ENCODE results near the gene ZNF737. TPM values are rescaled to one million over a fixed set of nuclear protein-coding genes. Genes with fewer than 3 reads are reported as not detected.

The ZNF737 gene
- total and polyA plus RNA-seq, 2 of the 13 experiments (the other 11 are each of a cell fraction or from before 2014, with no cell fraction given): 2.0 to 5.0 TPM

DNA sequence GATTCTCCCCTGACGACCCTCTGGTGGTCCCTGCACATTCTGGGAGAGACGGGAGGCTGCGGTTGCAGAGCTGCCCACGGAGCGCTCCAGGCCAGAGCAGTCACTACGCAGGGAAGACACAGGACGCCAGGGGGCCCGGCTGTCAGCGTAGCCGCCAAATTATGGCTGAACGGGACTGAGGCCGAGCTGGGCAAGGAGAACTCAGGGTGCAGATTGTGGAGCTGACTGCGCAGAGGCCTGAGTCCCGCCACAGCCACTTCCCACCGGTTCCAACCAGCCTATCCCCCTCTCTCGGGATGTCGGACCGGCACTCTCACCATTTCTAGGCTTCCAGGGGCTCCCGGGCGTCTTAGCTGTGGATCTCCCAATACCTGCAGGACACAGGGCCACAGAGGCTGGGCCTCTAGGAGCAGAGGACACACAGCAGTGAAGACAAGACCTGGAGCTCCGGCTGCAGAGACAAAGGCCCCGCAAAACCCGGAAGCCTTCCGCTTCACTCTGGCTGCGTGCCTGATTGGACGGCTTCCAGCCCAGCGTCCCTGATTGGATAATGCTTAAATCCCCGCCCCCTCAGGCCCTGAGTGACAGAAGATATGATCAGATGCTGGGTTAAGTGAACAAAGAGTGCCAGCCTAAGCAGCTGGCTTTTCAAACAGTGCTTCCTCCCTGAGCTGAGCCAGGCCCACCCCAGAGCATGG is at the start of gene ZNF737 (continued):
- TF ChIP-seq ZNF101 (CRISPR knock-in tag; IDR thresholded peaks at IDR 0.05; ENCODE audit: borderline replicate concordance, low read depth): no peak
- TF ChIP-seq HNRNPLL (IDR thresholded peaks at IDR 0.05; ENCODE audit: low read depth, low read length, poor library complexity, severe bottlenecking): peak; percentile 74
- TF ChIP-seq HNF4A (CRISPR knock-in tag; IDR thresholded peaks at IDR 0.05): no peak
- TF ChIP-seq MEIS2 (CRISPR knock-in tag; IDR thresholded peaks at IDR 0.05): no peak
- TF ChIP-seq, protein P1, sequence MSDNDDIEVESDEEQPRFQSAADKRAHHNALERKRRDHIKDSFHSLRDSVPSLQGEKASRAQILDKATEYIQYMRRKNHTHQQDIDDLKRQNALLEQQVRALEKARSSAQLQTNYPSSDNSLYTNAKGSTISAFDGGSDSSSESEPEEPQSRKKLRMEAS (IDR thresholded peaks at IDR 0.05): no peak; the same call in 1 of the 2 replicates
- TF ChIP-seq, protein P2, sequence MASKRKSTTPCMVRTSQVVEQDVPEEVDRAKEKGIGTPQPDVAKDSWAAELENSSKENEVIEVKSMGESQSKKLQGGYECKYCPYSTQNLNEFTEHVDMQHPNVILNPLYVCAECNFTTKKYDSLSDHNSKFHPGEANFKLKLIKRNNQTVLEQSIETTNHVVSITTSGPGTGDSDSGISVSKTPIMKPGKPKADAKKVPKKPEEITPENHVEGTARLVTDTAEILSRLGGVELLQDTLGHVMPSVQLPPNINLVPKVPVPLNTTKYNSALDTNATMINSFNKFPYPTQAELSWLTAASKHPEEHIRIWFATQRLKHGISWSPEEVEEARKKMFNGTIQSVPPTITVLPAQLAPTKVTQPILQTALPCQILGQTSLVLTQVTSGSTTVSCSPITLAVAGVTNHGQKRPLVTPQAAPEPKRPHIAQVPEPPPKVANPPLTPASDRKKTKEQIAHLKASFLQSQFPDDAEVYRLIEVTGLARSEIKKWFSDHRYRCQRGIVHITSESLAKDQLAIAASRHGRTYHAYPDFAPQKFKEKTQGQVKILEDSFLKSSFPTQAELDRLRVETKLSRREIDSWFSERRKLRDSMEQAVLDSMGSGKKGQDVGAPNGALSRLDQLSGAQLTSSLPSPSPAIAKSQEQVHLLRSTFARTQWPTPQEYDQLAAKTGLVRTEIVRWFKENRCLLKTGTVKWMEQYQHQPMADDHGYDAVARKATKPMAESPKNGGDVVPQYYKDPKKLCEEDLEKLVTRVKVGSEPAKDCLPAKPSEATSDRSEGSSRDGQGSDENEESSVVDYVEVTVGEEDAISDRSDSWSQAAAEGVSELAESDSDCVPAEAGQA (IDR thresholded peaks at IDR 0.05; ENCODE audit: low read depth): no peak
- TF ChIP-seq, protein P2 (CRISPR knock-in tag; IDR thresholded peaks at IDR 0.05; ENCODE audit: borderline replicate concordance): no peak
- no peak for TF ChIP-seq ZNF576 (CRISPR knock-in tag; IDR thresholded peaks at IDR 0.05)
- TF ChIP-seq SP1 (IDR thresholded peaks at IDR 0.05): no peak
- no peak for TF ChIP-seq SP1 (CRISPR knock-in tag; IDR thresholded peaks at IDR 0.05)
- 0 out of 2 replicates have a peak, but pooled peaks have one; percentile 47 for TF ChIP-seq RFXAP (CRISPR knock-in tag; IDR thresholded peaks at IDR 0.05; ENCODE audit: borderline replicate concordance)
- TF ChIP-seq ZNF235 (CRISPR knock-in tag; IDR thresholded peaks at IDR 0.05; ENCODE audit: borderline replicate concordance): no peak
- no peak for TF ChIP-seq BCL6 (CRISPR knock-in tag; IDR thresholded peaks at IDR 0.05)
- no peak for TF ChIP-seq ZNF441 (CRISPR knock-in tag; IDR thresholded peaks at IDR 0.05; ENCODE audit: borderline replicate concordance)
- TF ChIP-seq MAFG (CRISPR knock-in tag; IDR thresholded peaks at IDR 0.05): no peak
- TF ChIP-seq ARNT (IDR thresholded peaks at IDR 0.05): no peak
- TF ChIP-seq FOXK1 (CRISPR knock-in tag; IDR thresholded peaks at IDR 0.05; ENCODE audit: borderline replicate concordance, low read depth): peak; percentile 8; the same call in 1 of the 2 replicates
- no peak for TF ChIP-seq HNRNPH1 (optimal IDR thresholded peaks at IDR 0.05; ENCODE audit: low read depth, low read length)
- TF ChIP-seq POLR2A (IDR thresholded peaks at IDR 0.05; ENCODE audit: insufficient read depth in 1 of 2, low read depth in 2 of 2, low read length in 2 of 2): peak; percentile 72 to 77
- no peak for TF ChIP-seq MYNN (CRISPR knock-in tag; IDR thresholded peaks at IDR 0.05; ENCODE audit: low read depth)
- no peak for TF ChIP-seq ZNF724P (CRISPR knock-in tag; IDR thresholded peaks at IDR 0.05; ENCODE audit: borderline replicate concordance)
- TF ChIP-seq, protein P3, sequence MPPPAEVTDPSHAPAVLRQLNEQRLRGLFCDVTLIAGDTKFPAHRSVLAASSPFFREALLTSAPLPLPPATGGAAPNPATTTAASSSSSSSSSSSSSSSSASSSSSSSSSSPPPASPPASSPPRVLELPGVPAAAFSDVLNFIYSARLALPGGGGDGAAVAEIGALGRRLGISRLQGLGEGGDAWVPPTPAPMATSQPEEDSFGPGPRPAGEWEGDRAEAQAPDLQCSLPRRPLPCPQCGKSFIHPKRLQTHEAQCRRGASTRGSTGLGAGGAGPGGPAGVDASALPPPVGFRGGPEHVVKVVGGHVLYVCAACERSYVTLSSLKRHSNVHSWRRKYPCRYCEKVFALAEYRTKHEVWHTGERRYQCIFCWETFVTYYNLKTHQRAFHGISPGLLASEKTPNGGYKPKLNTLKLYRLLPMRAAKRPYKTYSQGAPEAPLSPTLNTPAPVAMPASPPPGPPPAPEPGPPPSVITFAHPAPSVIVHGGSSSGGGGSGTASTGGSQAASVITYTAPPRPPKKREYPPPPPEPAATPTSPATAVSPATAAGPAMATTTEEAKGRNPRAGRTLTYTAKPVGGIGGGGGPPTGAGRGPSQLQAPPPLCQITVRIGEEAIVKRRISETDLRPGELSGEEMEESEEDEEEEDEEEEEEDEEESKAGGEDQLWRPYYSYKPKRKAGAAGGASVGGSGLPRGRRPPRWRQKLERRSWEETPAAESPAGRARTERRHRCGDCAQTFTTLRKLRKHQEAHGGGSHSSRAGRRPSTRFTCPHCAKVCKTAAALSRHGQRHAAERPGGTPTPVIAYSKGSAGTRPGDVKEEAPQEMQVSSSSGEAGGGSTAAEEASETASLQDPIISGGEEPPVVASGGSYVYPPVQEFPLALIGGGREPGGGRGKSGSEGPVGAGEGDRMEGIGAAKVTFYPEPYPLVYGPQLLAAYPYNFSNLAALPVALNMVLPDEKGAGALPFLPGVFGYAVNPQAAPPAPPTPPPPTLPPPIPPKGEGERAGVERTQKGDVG (CRISPR knock-in tag; IDR thresholded peaks at IDR 0.05; ENCODE audit: borderline replicate concordance): 0 out of 2 replicates have a peak, but pooled peaks have one; percentile 40

Data from HepG2 (cell line).